ENCODE data around the gene STAB1.

STAB1 gene

GRCh38 chr3:52494886-52495495 lies at the start of gene STAB1:
TSS of gene STAB1 (plus strand) at chr3:52495338. CDS start at chr3:52495414, 76 bp downstream.
- no peak for DNase-seq (ENCODE audit: extremely low read depth in 1 of 2, low read depth in 1 of 2)

GRCh38 chr3:52446042-52446441 lies 49.1 kb upstream of the STAB1 start:
- DNase-seq (ENCODE audit: extremely low read depth in 1 of 2, low read depth in 1 of 2), result no peak

GRCh38 chr3:52446631-52447511 lies 48.3 kb upstream of the STAB1 start:
- peak; percentile 45 to 53 for DNase-seq (ENCODE audit: extremely low read depth in 1 of 2, low read depth in 1 of 2)

DNA sequence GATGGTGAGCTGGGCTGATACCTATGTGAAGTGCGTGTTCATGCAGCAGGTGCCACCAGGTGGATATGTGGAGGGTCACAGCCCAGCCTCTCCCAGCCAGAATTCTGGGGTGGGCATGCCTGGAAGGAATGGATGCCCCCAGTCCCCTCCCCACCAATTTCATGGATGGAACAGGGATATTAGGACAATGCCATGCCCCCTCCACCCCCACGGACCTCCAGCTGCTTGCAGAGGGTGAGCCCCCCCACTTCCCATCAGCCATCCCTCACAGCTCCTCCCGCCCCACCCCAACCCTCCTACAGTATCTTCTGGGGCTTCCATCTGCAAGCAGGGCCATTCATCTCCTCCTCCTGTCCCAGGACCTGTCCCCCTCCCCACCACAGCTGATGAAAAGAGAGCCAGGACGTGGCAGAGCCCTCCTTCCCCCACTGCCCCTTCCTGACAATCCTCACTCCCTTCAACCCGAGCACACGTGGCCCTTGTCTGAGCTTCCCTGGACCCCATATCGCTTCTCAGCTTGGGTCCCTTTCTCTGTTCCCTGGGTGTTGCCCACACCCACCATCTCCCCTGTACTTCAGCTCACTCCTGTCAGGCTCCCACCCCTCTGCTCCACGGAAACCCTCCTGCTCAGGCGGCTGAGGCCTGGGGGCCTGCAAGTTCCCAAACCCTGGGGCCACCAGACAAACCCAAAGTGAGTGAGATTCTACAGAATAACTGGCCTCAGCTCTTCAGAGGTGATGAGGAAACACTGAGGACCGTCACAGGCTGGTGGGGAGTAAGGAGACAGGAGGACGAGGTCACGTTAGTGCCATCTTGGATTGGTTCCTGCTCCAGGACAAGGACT lies 47.4 kb upstream of the STAB1 start:
- DNase-seq (ENCODE audit: extremely low read depth in 1 of 2, low read depth in 1 of 2), result no peak

GRCh38 chr3:52450489-52451236 lies 44.5 kb upstream of the STAB1 start:
- DNase-seq (ENCODE audit: extremely low read depth in 1 of 2, low read depth in 1 of 2), result no peak

GRCh38 chr3:52451237-52452083 lies 43.7 kb upstream of the STAB1 start:
- no peak for DNase-seq (ENCODE audit: extremely low read depth in 1 of 2, low read depth in 1 of 2)

GRCh38 chr3:52452126-52452525 lies 43.0 kb upstream of the STAB1 start:
- DNase-seq (ENCODE audit: extremely low read depth in 1 of 2, low read depth in 1 of 2), result no peak

GRCh38 chr3:52452570-52453221 lies 42.4 kb upstream of the STAB1 start:
- no peak for DNase-seq (ENCODE audit: extremely low read depth in 1 of 2, low read depth in 1 of 2)

DNA sequence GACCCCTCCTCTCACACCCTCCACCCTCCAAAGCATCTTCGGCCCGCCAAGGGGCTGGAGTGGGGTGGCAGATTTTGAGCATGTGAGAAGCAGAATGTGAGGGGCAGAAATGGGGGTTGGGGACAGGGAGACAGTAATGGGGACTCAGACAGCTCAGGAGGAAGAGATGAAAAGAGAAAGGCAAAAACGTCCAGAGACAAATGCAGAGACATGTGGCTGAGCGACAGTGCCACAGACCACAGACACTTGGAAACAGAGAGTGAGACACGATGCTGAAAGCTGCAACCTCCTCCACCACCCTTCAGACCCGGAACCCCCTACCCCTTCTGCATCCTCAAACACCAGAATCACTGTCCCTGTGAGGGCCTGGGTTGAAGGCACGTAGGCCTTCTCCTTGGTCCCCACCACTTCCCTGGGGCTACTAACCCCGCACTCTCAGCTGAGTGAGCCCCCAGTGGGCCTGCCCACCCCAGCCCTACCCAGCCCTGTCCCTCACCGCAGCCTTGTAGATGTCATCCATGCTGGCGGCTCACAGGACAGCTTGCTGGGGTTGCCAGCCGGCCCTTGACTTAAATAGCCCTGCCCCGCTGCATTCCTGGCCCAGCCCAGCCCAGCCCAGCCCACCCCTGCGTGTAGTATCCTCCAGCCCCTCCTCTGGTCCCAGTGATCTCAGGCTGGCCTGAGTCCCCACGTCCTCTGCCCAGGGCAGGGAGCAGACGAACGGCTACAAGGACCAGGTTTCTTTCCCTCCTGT lies 41.5 kb upstream of the STAB1 start, which contains the start of gene TNNC1:
Gene TNNC1 (minus strand): TSS at position 546 of the 754 bp plus-strand sequence. CDS start 26 bp downstream, at position 520.
- DNase-seq (ENCODE audit: extremely low read depth in 1 of 2, low read depth in 1 of 2), result no peak

- no peak for DNase-seq (ENCODE audit: extremely low read depth in 1 of 2, low read depth in 1 of 2)
These were observed 40.7 kb upstream of the STAB1 start for GRCh38 chr3:52454250-52454937.

DNA sequence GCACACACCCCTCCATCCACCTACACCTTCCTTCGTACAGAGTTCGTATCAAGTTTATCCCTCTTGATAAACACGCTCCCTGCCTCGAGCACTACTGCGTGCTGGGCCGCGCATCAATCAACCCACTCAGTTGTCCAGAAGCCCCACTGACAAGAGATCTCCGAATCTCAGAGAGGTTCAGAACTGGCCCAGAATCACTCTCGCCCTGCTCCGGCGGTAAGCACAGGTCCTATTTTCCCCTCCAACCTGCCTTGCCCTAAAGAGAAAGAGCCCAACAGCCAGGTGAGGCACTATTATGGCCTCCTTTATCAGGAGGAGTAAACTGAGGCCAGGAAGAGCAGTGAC lies 40.2 kb upstream of the STAB1 start:
- no peak for DNase-seq (ENCODE audit: extremely low read depth in 1 of 2, low read depth in 1 of 2)

- peak; percentile 87 to 92 for DNase-seq (ENCODE audit: extremely low read depth in 1 of 2, low read depth in 1 of 2)
These were observed 39.6 kb upstream of the STAB1 start, which contains the start of gene NISCH for GRCh38 chr3:52455283-52456168. TSS of gene NISCH (plus strand) at chr3:52455604. CDS start at chr3:52455642, 38 bp downstream.

DNA sequence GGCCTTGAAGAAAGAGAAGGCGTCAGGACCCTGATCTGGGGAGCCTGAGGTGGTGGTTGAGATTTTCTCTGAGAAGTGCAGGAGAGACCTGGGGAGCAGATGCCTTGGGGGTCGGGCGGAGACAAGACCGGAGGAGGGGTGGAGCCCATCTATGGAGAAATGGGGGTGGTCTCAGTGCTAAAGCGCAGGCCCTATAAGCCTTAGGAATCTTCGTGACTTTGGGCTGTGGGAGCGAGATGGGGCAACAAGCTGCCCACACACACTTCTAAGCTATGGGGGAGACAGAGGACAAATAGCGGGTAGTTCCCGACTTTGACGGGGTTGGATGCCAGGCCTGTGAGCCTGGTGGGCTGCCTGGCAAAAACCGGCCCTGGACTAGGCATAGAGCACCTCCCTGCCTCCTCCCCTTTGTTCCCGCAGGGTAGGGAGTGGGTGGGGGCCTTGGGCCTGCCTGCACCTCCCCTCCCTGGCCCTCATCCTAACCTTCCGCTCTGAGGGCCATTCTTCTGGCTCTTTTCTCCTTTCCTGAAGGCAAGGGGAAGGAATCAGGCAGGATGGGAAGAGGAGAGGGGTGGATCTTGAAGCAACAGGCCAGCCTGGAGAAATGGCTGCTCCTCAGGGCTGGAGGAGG lies 38.9 kb upstream of the STAB1 start:
- DNase-seq (ENCODE audit: extremely low read depth in 1 of 2, low read depth in 1 of 2), result no peak

DNA sequence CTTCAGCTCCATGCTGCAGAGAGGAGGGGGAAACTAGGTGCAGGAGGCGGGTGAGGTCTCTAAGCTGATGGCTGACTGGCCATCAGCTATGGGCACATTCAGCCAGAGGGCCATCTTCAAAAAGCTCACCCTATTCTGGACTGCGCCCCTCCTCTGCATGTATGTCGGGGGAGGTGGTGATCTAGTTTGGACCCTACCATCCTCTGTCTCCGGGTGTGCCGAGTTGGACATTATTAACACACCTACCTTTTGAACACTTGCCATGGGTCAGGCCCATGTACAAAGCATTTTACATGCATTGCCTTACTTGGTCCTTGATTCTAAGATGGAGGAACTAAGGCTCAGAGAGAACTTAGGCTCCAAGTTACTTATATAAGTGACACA lies 38.3 kb upstream of the STAB1 start:
- no peak for DNase-seq (ENCODE audit: extremely low read depth in 1 of 2, low read depth in 1 of 2)

DNA sequence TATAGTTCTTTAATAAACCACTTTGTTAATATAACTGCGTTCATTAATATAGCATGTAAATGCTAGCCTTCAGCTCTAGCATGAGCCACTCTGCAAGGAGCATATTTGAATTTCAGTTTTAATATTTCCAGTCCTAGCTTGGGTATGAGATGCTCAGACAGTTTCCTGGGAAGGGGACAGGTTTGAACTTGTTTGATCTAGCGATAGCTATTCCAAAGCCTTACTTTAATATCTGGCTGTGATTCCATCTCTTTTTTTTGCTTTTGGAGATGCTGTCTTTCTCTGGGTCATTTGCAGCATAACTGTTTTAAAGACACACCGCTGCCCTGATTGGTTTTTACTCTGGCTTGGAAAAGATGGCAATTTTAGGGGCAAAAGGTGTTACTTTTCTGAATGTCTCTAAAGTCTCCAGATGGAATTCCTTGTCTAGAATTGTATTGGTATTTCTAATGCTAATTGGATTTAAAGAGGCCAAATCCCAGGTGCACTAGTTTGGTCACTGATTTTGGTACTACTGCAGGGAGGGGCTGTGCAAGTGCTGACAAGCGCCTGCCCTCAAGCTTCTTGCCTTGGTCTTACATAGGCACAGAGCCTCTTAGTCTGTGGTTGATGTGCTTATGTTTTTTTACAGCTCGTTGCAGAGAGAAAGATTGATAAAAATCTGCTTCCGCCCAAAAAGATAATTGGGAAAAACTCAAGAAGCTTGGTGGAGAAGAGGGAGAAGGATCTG lies 36.9 kb upstream of the STAB1 start:
- DNase-seq (ENCODE audit: extremely low read depth in 1 of 2, low read depth in 1 of 2), result no peak

Data from stimulated activated CD8-positive, alpha-beta memory T cell treated with anti-CD3 and anti-CD28 coated beads, Interleukin-7, amount 100 ng/mL, for 48 hours (primary cell).